WERI-Rb-1 (cell line): ENCODE measurements around the gene PRKCE.
A peak's percentile ranks its signal among the peaks of the same experiment; 100 is the strongest.

ENCODE experiments used
- DNase-seq: peaks from one replicate; pipeline ENCODE4 v3.0.0-alpha.2; 2020
- H3K27ac ChIP-seq: fragments of 250-450 bp; sonication (Bioruptor Pico); 2 replicates; pipeline ENCODE4 v1.5.1; 2020; ENCODE audit warnings: mild to moderate bottlenecking, moderate library complexity
- H3K27me3 ChIP-seq: fragments of 250-450 bp; sonication (Bioruptor Pico); 2 replicates; pipeline ENCODE4 v1.5.1; 2021; ENCODE audit warnings: mild to moderate bottlenecking, low read depth, moderate library complexity; ENCODE audit not compliant: insufficient read depth, severe bottlenecking
- H3K36me3 ChIP-seq: fragments of 250-450 bp; sonication (Bioruptor Pico); 2 replicates; pipeline ENCODE4 v1.5.1; 2020; ENCODE audit warnings: mild to moderate bottlenecking, moderate library complexity
- H3K4me3 ChIP-seq: 2 replicates; pipeline ENCODE4 v1.5.1; 2011; ENCODE audit warnings: low read depth, mild to moderate bottlenecking, control low read depth, low read length
- H3K9me3 ChIP-seq: fragments of 250-450 bp; sonication (Bioruptor Pico); 2 replicates; pipeline ENCODE4 v1.5.1; 2021; ENCODE audit warnings: mild to moderate bottlenecking, moderate library complexity; ENCODE audit not compliant: severe bottlenecking
- CTCF ChIP-seq: IDR thresholded peaks from 2 replicates; pipeline ENCODE4 v1.5.1; 2011; ENCODE audit warnings: low read depth, mild to moderate bottlenecking, control low read depth, inconsistent platforms, low read length

Gene PRKCE

DNA sequence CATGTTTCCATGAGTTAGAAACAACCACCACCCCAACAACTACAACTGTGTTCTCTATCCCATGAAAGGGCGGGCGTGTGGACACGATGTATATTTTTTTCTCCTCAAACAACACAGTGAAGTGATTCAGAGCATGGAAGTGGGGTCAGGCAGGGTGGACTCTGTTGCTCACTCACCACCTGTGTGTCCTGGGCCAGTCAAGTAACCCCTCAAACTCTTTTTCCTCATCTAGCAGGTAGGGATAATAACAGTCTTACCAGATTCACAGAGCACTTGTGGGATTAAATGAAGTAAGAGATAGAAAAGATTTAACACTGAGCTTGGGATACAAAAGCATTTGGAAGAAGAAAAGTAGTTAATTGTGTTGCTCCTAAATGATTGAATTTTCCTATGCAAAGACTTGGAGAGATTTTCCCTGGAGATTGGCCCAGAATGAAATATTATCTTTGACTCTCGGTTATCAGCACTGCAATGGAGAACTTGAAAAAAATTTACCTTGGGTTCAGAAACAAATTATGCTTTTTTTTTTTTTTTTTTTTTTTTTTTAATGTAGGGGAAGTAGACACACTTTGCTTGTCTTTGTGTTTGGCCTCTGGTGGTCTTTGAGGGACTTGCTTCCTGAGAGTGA lies 483.9 kb downstream of the PRKCE start:
- no peaks in the 10 kb centered on the region for H3K9me3 ChIP-seq
- DNase-seq: peak; percentile 29
- peak overlapping the region; percentile 26; the same call in 1 of the 2 replicates for H3K27ac ChIP-seq
- TF ChIP-seq CTCF: no peak
- no peaks in the 10 kb centered on the region for H3K36me3 ChIP-seq
- H3K4me3 ChIP-seq: no peak overlapping the region
- no peaks in the 10 kb centered on the region for H3K27me3 ChIP-seq

- no peak overlapping the region for H3K27ac ChIP-seq
- TF ChIP-seq CTCF: no peak
- no peak for DNase-seq
Observed at GRCh38 chr2:46135958-46136357, 484.5 kb downstream of the PRKCE start.

GRCh38 chr2:46136481-46136880 lies 485.0 kb downstream of the PRKCE start:
- Histone ChIP-seq H3K36me3 (no peaks in the 10 kb centered on the region), H3K4me3 (no peak overlapping the region), H3K27me3 (no peaks in the 10 kb centered on the region), H3K27ac (no peak overlapping the region), H3K9me3 (no peaks in the 10 kb centered on the region)
- TF ChIP-seq CTCF: no peak
- no peak for DNase-seq

More at GRCh38 chr2:46135958-46136357, 484.5 kb downstream of the PRKCE start:
- Histone ChIP-seq H3K9me3 (no peaks in the 10 kb centered on the region), H3K4me3 (no peak overlapping the region), H3K27me3 (no peaks in the 10 kb centered on the region), H3K36me3 (no peaks in the 10 kb centered on the region)

- TF ChIP-seq CTCF: no peak
- no peaks in the 10 kb centered on the region for H3K36me3 ChIP-seq
- H3K27ac ChIP-seq: no peak overlapping the region
Observed at GRCh38 chr2:46136953-46137352, 485.5 kb downstream of the PRKCE start.

DNA sequence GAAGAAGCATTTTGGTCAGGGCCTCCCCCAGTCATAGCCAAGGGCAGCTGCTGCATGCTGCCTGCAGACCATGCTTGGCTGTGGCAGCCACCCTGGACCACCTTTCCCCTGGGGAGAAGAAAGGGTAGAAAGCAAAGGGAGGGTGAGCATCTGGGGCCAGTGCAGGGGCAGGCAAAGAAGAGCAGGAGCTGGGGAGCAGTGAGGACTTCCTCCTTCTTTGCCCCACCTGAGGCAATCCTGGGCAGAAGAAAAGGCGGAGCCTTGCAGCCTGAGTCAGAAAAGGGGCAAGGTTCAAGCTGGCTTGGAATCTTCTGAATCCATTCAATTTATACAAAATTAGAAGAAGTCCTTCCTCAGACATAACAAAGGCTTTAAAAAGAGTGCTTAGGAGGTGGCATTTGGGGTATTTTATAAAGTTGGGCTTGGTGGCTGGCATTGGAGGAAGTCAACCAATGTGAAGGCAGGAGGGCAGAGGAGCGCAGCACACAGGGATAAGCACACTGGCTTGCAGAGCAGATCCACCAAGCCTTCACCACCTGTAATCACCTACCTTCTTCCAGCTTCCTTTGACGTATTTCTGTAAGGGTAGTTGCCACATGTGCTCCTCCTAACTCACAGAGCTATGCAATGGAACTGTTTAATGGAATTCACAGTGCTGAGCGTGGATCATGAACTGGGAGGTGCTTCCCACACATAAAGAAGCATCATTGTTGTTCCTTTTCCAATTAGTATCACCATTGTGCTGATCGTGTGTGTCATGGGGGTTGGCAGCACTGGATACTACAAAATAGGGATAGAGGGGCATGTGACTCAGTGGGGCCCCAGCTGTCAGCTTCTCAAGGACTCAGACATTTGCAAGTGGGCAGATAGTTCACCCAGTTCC lies 491.3 kb downstream of the PRKCE start:
- TF ChIP-seq CTCF: no peak
- Histone ChIP-seq H3K4me3 (no peak overlapping the region), H3K36me3 (no peaks in the 10 kb centered on the region), H3K27ac (no peak overlapping the region), H3K9me3 (no peaks in the 10 kb centered on the region), H3K27me3 (no peaks in the 10 kb centered on the region)
- no peak for DNase-seq

More at GRCh38 chr2:46136953-46137352, 485.5 kb downstream of the PRKCE start:
- DNase-seq: no peak
- H3K9me3 ChIP-seq: no peaks in the 10 kb centered on the region
- no peaks in the 10 kb centered on the region for H3K27me3 ChIP-seq
- no peak overlapping the region for H3K4me3 ChIP-seq
